Measurements from ENCODE around the gene FRMD4B.

DNA sequence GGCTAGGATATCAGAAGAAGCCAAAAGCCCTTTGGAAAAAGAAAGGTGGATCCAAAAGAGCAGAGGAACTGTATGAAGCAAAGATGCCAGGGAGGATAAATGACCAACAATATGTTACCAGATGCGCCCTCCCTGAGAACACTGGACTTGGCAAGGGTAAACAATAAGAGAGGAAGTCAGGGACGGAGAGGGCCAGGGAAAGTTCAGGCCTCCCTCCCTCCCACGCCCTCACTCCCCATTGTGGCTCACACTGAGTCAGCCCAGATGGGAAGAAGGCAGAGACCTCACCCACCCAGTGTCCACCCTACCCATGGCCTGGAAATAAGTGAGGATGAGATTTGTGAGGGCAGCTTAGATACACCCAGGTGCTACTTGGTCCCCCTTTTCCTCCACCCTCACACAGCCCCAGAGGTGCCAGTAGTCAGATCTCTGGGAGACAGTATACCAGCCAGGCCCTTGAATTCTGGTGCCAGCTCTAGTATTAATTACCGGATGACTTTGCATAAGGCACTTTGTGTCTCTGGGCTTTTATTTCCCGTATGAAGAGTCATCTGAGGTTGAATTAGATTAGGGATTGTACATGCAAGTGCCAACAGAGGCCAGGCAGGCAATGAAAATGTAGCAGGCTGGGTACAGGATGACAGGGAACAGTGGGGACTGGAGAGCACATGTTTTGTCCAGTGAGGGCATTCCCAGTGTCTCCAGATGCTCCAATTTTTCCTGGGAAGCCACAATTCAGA lies 35.1 kb upstream of the FRMD4B start:
- TF ChIP-seq POLR2A (IDR thresholded peaks at IDR 0.05; ENCODE audit: low read length) (no peak), GATA1 (IDR thresholded peaks at IDR 0.05; ENCODE audit: low read depth, low read length) (no peak)

Measured in erythroblast (primary cell).